ENCODE measurements around the gene PIR. TPM values are rescaled to one million over a fixed set of nuclear protein-coding genes. Genes with fewer than 3 reads are reported as not detected.

The PIR gene
- total and polyA plus RNA-seq, 9 donors = 8.2 to 23.7 (median 13.1) TPM

- Histone ChIP-seq H3K27me3 (no peaks in the 10 kb centered on the region), H3K36me3 (no peaks in the 10 kb centered on the region), H3K27ac (no peak overlapping the region), H3K9me3 (no peaks in the 10 kb centered on the region), H3K4me3 (no peak overlapping the region), H3K4me1 (ENCODE audit: insufficient read depth) (no peaks in the 10 kb centered on the region)
- DNase-seq = no peak
- intact Hi-C loops (cut with DNase I) = no loop called here
- TF ChIP-seq POLR2A (IDR thresholded peaks at IDR 0.05) = no peak
- TF ChIP-seq, protein P1, sequence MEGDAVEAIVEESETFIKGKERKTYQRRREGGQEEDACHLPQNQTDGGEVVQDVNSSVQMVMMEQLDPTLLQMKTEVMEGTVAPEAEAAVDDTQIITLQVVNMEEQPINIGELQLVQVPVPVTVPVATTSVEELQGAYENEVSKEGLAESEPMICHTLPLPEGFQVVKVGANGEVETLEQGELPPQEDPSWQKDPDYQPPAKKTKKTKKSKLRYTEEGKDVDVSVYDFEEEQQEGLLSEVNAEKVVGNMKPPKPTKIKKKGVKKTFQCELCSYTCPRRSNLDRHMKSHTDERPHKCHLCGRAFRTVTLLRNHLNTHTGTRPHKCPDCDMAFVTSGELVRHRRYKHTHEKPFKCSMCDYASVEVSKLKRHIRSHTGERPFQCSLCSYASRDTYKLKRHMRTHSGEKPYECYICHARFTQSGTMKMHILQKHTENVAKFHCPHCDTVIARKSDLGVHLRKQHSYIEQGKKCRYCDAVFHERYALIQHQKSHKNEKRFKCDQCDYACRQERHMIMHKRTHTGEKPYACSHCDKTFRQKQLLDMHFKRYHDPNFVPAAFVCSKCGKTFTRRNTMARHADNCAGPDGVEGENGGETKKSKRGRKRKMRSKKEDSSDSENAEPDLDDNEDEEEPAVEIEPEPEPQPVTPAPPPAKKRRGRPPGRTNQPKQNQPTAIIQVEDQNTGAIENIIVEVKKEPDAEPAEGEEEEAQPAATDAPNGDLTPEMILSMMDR (IDR thresholded peaks at IDR 0.05) = no peak
- TF ChIP-seq EP300 (IDR thresholded peaks at IDR 0.05) = no peak
- WGBS, 3 donors = 50 to 66% (median 66%) methylated on average over 1 of the region's 1 CpG
Measured at GRCh38 chrX:15425024-15425423, 68.1 kb downstream of the PIR start.

- Histone ChIP-seq H3K36me3 (no peaks in the 10 kb centered on the region), H3K4me3 (no peak overlapping the region), H3K27me3 (no peaks in the 10 kb centered on the region), H3K9me3 (no peaks in the 10 kb centered on the region), H3K27ac (no peak overlapping the region), H3K4me1 (ENCODE audit: insufficient read depth) (no peaks in the 10 kb centered on the region)
- no peak for DNase-seq
- 36 to 47% (median 44%) methylated on average over 3 of the region's 3 CpGs for WGBS, 3 donors
- TF ChIP-seq, protein P1 (IDR thresholded peaks at IDR 0.05) = no peak
- intact Hi-C loops (cut with DNase I) = no loop called here
Measured at GRCh38 chrX:15418707-15419181, 74.4 kb downstream of the PIR start.

GRCh38 chrX:15418041-15418706 is 75.0 kb downstream of the PIR start:
- H3K27ac ChIP-seq = no peak overlapping the region
- no peaks in the 10 kb centered on the region for H3K4me1 ChIP-seq (ENCODE audit: insufficient read depth)
- intact Hi-C loops (cut with DNase I) = no loop called here
- DNase-seq = no peak
- no peaks in the 10 kb centered on the region for H3K9me3 ChIP-seq
- WGBS, 3 donors = 40 to 44% (median 42%) methylated on average over 6 of the region's 6 CpGs
- H3K4me3 ChIP-seq = no peak overlapping the region
- TF ChIP-seq, protein P1 (IDR thresholded peaks at IDR 0.05) = no peak
- no peak for TF ChIP-seq EP300 (IDR thresholded peaks at IDR 0.05)
- no peak for TF ChIP-seq POLR2A (IDR thresholded peaks at IDR 0.05)
- no peaks in the 10 kb centered on the region for H3K27me3 ChIP-seq
- no peaks in the 10 kb centered on the region for H3K36me3 ChIP-seq

- DNase-seq = no peak
Measured at GRCh38 chrX:15416133-15416993, 76.8 kb downstream of the PIR start.

More at GRCh38 chrX:15416133-15416993, 76.8 kb downstream of the PIR start:
- 75 to 77% (median 76%) methylated on average over 10 of the region's 10 CpGs for WGBS, 3 donors
- H3K27me3 ChIP-seq = no peaks in the 10 kb centered on the region
- TF ChIP-seq EP300 (IDR thresholded peaks at IDR 0.05) = no peak
- TF ChIP-seq, protein P1 (IDR thresholded peaks at IDR 0.05) = no peak
- TF ChIP-seq POLR2A (IDR thresholded peaks at IDR 0.05) = no peak
- H3K4me1 ChIP-seq (ENCODE audit: insufficient read depth) = no peaks in the 10 kb centered on the region
- no peaks in the 10 kb centered on the region for H3K9me3 ChIP-seq
- no peak overlapping the region for H3K4me3 ChIP-seq
- no peaks in the 10 kb centered on the region for H3K36me3 ChIP-seq
- intact Hi-C loops (cut with DNase I) = no loop called here
- H3K27ac ChIP-seq = no peak overlapping the region

Measured in ovary (tissue), 9 donors.